Measurements from ENCODE around the gene ZFP92.

ZFP92 gene

DNA sequence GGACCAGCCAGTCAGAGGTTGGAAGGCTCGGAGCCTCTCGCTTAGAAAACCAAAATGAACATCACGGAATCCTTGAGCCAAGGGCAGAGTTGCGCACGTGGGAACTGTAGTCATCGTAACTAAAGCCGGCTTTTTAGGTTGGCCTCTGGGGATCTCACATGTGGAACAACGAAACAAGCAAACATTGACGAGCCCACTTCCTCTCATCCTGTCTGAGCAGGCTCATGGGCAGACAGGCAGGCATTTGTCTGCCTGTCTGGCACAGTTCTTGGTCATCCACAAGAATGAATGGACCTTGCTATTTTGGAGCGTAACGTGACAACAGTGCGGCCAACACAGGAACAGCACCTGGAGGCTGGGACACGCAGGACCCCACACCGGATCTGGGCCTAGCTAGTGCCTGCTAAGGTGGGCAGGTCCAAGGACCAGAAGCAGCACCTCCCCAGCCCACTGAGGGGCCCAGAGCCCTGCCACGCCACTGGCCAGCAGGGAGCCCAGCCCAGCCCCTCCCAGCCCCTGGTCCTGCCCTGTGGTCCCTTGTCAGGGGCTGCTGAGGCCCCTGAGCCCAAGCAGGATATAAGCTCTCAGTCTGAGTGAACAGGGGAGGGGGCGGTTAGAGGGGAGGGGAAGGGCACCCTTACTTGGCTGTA lies 43.8 kb downstream of the ZFP92 start:
- ATAC-seq (replicated peaks) (no peak), DNase-seq (no peak)
- Mint-ChIP-seq H3K36me3 (ENCODE audit: insufficient read depth) (peaks cover 13% of the 10 kb centered on the region), H3K27ac (no peak overlapping the region), H3K4me1 (ENCODE audit: low read depth in 2 of 2) (no peaks in the 10 kb centered on the region), H3K27me3 (no peaks in the 10 kb centered on the region), H3K4me3 (no peak overlapping the region), H3K9me3 (no peaks in the 10 kb centered on the region)

GRCh38 chrX:153455571-153455970 lies 44.3 kb downstream of the ZFP92 start:
- Mint-ChIP-seq H3K9me3 (no peaks in the 10 kb centered on the region), H3K36me3 (ENCODE audit: insufficient read depth) (peaks cover 15% of the 10 kb centered on the region), H3K4me1 (ENCODE audit: low read depth in 2 of 2) (no peaks in the 10 kb centered on the region), H3K27ac (no peak overlapping the region), H3K4me3 (no peak overlapping the region), H3K27me3 (no peaks in the 10 kb centered on the region)
- no peak for ATAC-seq (replicated peaks)
- DNase-seq = no peak

GRCh38 chrX:153456161-153456560 lies 44.9 kb downstream of the ZFP92 start:
- Mint-ChIP-seq H3K9me3 (no peaks in the 10 kb centered on the region), H3K27me3 (no peaks in the 10 kb centered on the region), H3K36me3 (ENCODE audit: insufficient read depth) (peaks cover 18% of the 10 kb centered on the region), H3K27ac (no peak overlapping the region), H3K4me1 (ENCODE audit: low read depth in 2 of 2) (no peaks in the 10 kb centered on the region), H3K4me3 (no peak overlapping the region)
- ATAC-seq (replicated peaks) (no peak), DNase-seq (no peak)

GRCh38 chrX:153456704-153457103 lies 45.4 kb downstream of the ZFP92 start:
- H3K27ac Mint-ChIP-seq = no peak overlapping the region
- peaks cover 18% of the 10 kb centered on the region for H3K36me3 Mint-ChIP-seq (ENCODE audit: insufficient read depth)
- DNase-seq = no peak
- no peaks in the 10 kb centered on the region for H3K9me3 Mint-ChIP-seq
- ATAC-seq (replicated peaks) = no peak
- no peaks in the 10 kb centered on the region for H3K4me1 Mint-ChIP-seq (ENCODE audit: low read depth in 2 of 2)
- H3K27me3 Mint-ChIP-seq = no peaks in the 10 kb centered on the region
- no peak overlapping the region for H3K4me3 Mint-ChIP-seq

GRCh38 chrX:153457136-153457825 lies 46.0 kb downstream of the ZFP92 start:
- peaks cover 18% of the 10 kb centered on the region for H3K36me3 Mint-ChIP-seq (ENCODE audit: insufficient read depth)
- no peak overlapping the region for H3K27ac Mint-ChIP-seq
- no peaks in the 10 kb centered on the region for H3K27me3 Mint-ChIP-seq
- no peak overlapping the region for H3K4me3 Mint-ChIP-seq
- DNase-seq (no peak), ATAC-seq (replicated peaks) (no peak)
- H3K4me1 Mint-ChIP-seq (ENCODE audit: low read depth in 2 of 2) = no peaks in the 10 kb centered on the region
- H3K9me3 Mint-ChIP-seq = no peaks in the 10 kb centered on the region

- H3K27ac Mint-ChIP-seq = no peak overlapping the region
- H3K9me3 Mint-ChIP-seq = no peaks in the 10 kb centered on the region
- DNase-seq (no peak), ATAC-seq (replicated peaks) (no peak)
- H3K36me3 Mint-ChIP-seq (ENCODE audit: insufficient read depth) = peaks cover 18% of the 10 kb centered on the region
- no peaks in the 10 kb centered on the region for H3K4me1 Mint-ChIP-seq (ENCODE audit: low read depth in 2 of 2)
- H3K4me3 Mint-ChIP-seq = no peak overlapping the region
- no peaks in the 10 kb centered on the region for H3K27me3 Mint-ChIP-seq
Observed at GRCh38 chrX:153457827-153458466, 46.7 kb downstream of the ZFP92 start.

- Mint-ChIP-seq H3K27me3 (no peaks in the 10 kb centered on the region), H3K27ac (no peak overlapping the region), H3K4me1 (ENCODE audit: low read depth in 2 of 2) (no peaks in the 10 kb centered on the region), H3K4me3 (no peak overlapping the region), H3K9me3 (no peaks in the 10 kb centered on the region), H3K36me3 (ENCODE audit: insufficient read depth) (peaks cover 13% of the 10 kb centered on the region)
- DNase-seq = no peak
- no peak for ATAC-seq (replicated peaks)
Observed at GRCh38 chrX:153458476-153458875, 47.2 kb downstream of the ZFP92 start.

GRCh38 chrX:153459986-153460385 lies 48.7 kb downstream of the ZFP92 start:
- H3K9me3 Mint-ChIP-seq = no peaks in the 10 kb centered on the region
- peaks cover 13% of the 10 kb centered on the region for H3K36me3 Mint-ChIP-seq (ENCODE audit: insufficient read depth)
- peaks cover 0 to 1% of the 10 kb centered on the region in 2 donors for H3K4me1 Mint-ChIP-seq (ENCODE audit: low read depth in 2 of 2)
- H3K27me3 Mint-ChIP-seq = no peaks in the 10 kb centered on the region
- DNase-seq (no peak), ATAC-seq (replicated peaks) (no peak)
- H3K27ac Mint-ChIP-seq = no peak overlapping the region
- H3K4me3 Mint-ChIP-seq = no peak overlapping the region

DNA sequence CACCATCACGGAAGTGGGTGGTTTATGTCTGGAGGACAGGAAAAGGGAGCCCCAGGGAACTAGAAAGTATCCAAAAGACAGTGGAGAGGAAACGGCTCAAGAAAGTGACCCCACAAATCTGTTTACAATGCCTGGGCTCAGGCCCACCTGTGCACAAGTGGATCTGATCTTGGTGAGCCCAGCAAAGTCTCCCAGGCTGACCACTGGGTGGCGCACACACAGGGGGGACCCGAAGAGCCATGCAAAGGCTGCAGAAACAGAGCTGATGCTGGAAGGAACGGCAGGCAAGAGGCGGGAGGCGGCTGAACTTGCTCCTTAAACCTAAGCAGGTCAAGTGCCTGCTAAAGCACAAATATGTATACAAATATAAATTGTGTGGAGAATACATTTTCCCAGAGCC lies 49.6 kb downstream of the ZFP92 start:
- Mint-ChIP-seq H3K36me3 (ENCODE audit: insufficient read depth) (peaks cover 13% of the 10 kb centered on the region), H3K9me3 (no peaks in the 10 kb centered on the region), H3K4me3 (no peak overlapping the region), H3K27me3 (no peaks in the 10 kb centered on the region), H3K4me1 (ENCODE audit: low read depth in 2 of 2) (peaks cover 0 to 1% of the 10 kb centered on the region in 2 donors), H3K27ac (no peak overlapping the region)
- ATAC-seq (replicated peaks) = peak; percentile 45
- peak; percentile 8 to 22 (median 20) for DNase-seq

Data from effector memory CD8-positive, alpha-beta T cell (primary cell).